A673 (cell line): ENCODE data around the gene C3orf22. TPM values are rescaled to one million over a fixed set of nuclear protein-coding genes. Genes with fewer than 3 reads are reported as not detected.

Experiments used
- BruUV-seq: library from RNA; stranded (reverse); fragments of 400-500 nt; replicated peaks from 2 replicates; lab custom pipeline; 2021; lab: Mats Ljungman, UMichigan
- CTCF ChIA-PET: fragments of 300-600 bp; sonication (Branson Sonifier 250); formaldehyde crosslinking; loops from one replicate; lab custom pipeline; 2022; ENCODE audit warnings: antibody characterized with exemption; lab: Charles Lee
- POLR2A ChIA-PET: fragments of 300-600 bp; sonication (Branson Sonifier 250); formaldehyde crosslinking; loops from one replicate; lab custom pipeline; 2022; ENCODE audit warnings: antibody characterized with exemption; ENCODE audit not compliant: low non-redundant PET; lab: Charles Lee
- DNase-seq: peaks from one replicate; pipeline ENCODE4 v3.0.0-alpha.2; 2015; ENCODE audit warnings: low spot score
- H3K27ac ChIP-seq: fragments of 200-600 bp; sonication (generic); 2 replicates; pipeline ENCODE4 v1.5.1; 2016; ENCODE audit warnings: mixed run types, low read depth, mild to moderate bottlenecking, mixed read lengths, antibody characterized with exemption, low read length; ENCODE audit not compliant: poor library complexity, severe bottlenecking
- H3K27me3 ChIP-seq: fragments of 200-600 bp; sonication (generic); replicated peaks from 2 replicates; pipeline ENCODE4 v1.6.1; 2017; ENCODE audit warnings: mixed run types, low read depth, mild to moderate bottlenecking, mixed read lengths, antibody characterized with exemption, low read length; ENCODE audit not compliant: insufficient read depth, poor library complexity
- H3K36me3 ChIP-seq: fragments of 200-600 bp; sonication (generic); 2 replicates; pipeline ENCODE4 v1.6.1; 2016; ENCODE audit warnings: mixed run types, mild to moderate bottlenecking, mixed read lengths, antibody characterized with exemption, low read length; ENCODE audit not compliant: insufficient read depth, poor library complexity, severe bottlenecking
- H3K4me1 ChIP-seq: fragments of 200-600 bp; sonication (generic); 2 replicates; pipeline ENCODE4 v1.6.1; 2017; ENCODE audit warnings: mixed run types, mild to moderate bottlenecking, mixed read lengths, antibody characterized with exemption, low read length; ENCODE audit not compliant: insufficient read depth, poor library complexity, severe bottlenecking
- H3K4me3 ChIP-seq: fragments of 200-600 bp; sonication (generic); 2 replicates; pipeline ENCODE4 v1.5.1; 2016; ENCODE audit warnings: low read depth, mixed run types, mild to moderate bottlenecking, mixed read lengths, low read length; ENCODE audit not compliant: poor library complexity, severe bottlenecking
- H3K9me3 ChIP-seq: fragments of 200-600 bp; sonication (generic); 2 replicates; pipeline ENCODE4 v1.6.1; 2016; ENCODE audit warnings: mixed run types, low read depth, mild to moderate bottlenecking, mixed read lengths, antibody characterized with exemption, low read length; ENCODE audit not compliant: poor library complexity, severe bottlenecking
- CTCF ChIP-seq: fragments of 300-800, 200-600 bp; sonication (generic); conservative IDR thresholded peaks from 2 replicates; pipeline ENCODE4 v1.5.1; 2017; ENCODE audit warnings: low read depth, mild to moderate bottlenecking, antibody characterized with exemption, low read length, moderate library complexity, mixed read lengths
- EZH2 ChIP-seq: fragments of 200-600 bp; sonication (generic); IDR thresholded peaks from 2 replicates; pipeline ENCODE4 v1.6.1; 2017; ENCODE audit warnings: borderline replicate concordance, low read depth, mild to moderate bottlenecking, mixed read lengths, antibody characterized with exemption, low read length; ENCODE audit not compliant: poor library complexity, severe bottlenecking
- intact Hi-C: fragments of 100-400 bp; cut with micrococcal nuclease; formaldehyde crosslinking; loops from one replicate; pipeline ENCODE4 v1.10.0; 2022; ENCODE audit not compliant: unreplicated experiment
- total RNA-seq: library from RNA; stranded (reverse); gene quantifications from 2 replicates; pipeline ENCODE4 v1.2.3, GENCODE V29; 2021

C3orf22 gene
- total RNA-seq, 1 experiment from 2014 or later: not detected

GRCh38 chr3:126568776-126569342 is 10.1 kb upstream of the C3orf22 start:
- no TSS peak for BruUV-seq
- POLR2A ChIA-PET: no interaction called here
- Histone ChIP-seq H3K27me3 (peaks cover 35% of the 10 kb centered on the region), H3K4me3 (no peak overlapping the region), H3K27ac (no peak overlapping the region), H3K36me3 (no peaks in the 10 kb centered on the region), H3K4me1 (no peaks in the 10 kb centered on the region), H3K9me3 (no peaks in the 10 kb centered on the region)
- TF ChIP-seq EZH2 (no peak), CTCF (no peak)
- intact Hi-C loops: no loop called here
- CTCF ChIA-PET: no interaction called here
- no peak for DNase-seq

GRCh38 chr3:126567696-126568438 is 9.1 kb upstream of the C3orf22 start:
- TF ChIP-seq EZH2: no peak
- TF ChIP-seq CTCF: no peak
- Histone ChIP-seq H3K9me3 (peaks cover under 1% of the 10 kb centered on the region), H3K27me3 (peaks cover 35% of the 10 kb centered on the region), H3K4me3 (no peak overlapping the region), H3K4me1 (no peaks in the 10 kb centered on the region), H3K36me3 (no peaks in the 10 kb centered on the region), H3K27ac (no peak overlapping the region)
- BruUV-seq: no TSS peak
- ChIA-PET CTCF (no interaction called here), POLR2A (no interaction called here)
- no peak for DNase-seq
- intact Hi-C loops: no loop called here

DNA sequence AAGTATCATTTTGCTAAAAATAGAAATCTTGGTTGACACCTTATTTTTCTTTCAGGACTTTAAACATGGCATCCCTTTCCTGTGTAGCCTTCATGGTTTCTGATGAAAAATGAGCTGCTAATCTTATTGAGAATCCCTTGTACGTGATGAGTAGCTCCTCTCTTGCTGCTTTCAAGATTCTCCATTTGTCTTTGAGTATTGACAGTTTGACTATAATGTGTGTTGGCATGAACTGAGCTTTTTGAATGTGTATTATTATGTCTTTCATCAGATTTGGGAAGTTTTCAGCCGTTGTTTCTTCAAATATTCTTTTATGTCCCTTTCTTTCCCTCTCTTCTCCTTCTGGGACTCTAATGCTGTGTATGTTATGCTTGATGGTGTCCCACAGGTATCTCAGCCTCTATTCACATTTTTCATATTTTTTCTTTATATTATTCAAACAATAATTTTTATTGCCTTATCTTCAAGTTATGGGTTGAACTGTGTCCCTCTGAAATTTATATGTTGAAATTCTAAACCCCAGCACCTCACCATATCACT is 4.1 kb upstream of the C3orf22 start:
- Histone ChIP-seq H3K4me1 (no peaks in the 10 kb centered on the region), H3K9me3 (peaks cover 6% of the 10 kb centered on the region), H3K27ac (no peak overlapping the region), H3K27me3 (peaks cover 31% of the 10 kb centered on the region), H3K4me3 (no peak overlapping the region), H3K36me3 (no peaks in the 10 kb centered on the region)
- no TSS peak for BruUV-seq
- DNase-seq: no peak
- POLR2A ChIA-PET: no interaction called here
- intact Hi-C loops: no loop called here
- no peak for TF ChIP-seq CTCF
- no peak for TF ChIP-seq EZH2
- CTCF ChIA-PET: no interaction called here
